GM18520 (cell line): ENCODE data around the gene INHBC.

Experiments
- ATAC-seq: cut with Tn5 transposase; IDR thresholded peaks from one replicate; pipeline ENCODE4 v1.9.1; 2021; ENCODE audit not compliant: unreplicated experiment

INHBC gene

GRCh38 chr12:57452937-57453509 is 18.4 kb downstream of the INHBC start:
- ATAC-seq, result no peak

- no peak for ATAC-seq
These were observed 19.6 kb downstream of the INHBC start for GRCh38 chr12:57454213-57454565.

GRCh38 chr12:57454566-57455373 is 20.2 kb downstream of the INHBC start, which contains the start of gene INHBE:
Gene INHBE, plus strand, starts transcription at chr12:57455307. Its CDS starts 230 bp downstream, at chr12:57455537.
- ATAC-seq, result no peak

GRCh38 chr12:57455374-57456144 is 21.0 kb downstream of the INHBC start:
- ATAC-seq, result no peak

GRCh38 chr12:57456145-57456700 is 21.6 kb downstream of the INHBC start:
- ATAC-seq, result no peak

GRCh38 chr12:57456737-57457490 is 22.3 kb downstream of the INHBC start:
- ATAC-seq, result no peak

- no peak for ATAC-seq
These were observed 24.1 kb downstream of the INHBC start for GRCh38 chr12:57458665-57459054.

GRCh38 chr12:57459055-57459749 is 24.6 kb downstream of the INHBC start:
- peak; percentile 44 for ATAC-seq

GRCh38 chr12:57459750-57460467 is 25.3 kb downstream of the INHBC start, which contains the start of gene GLI1:
Gene GLI1, plus strand, starts transcription at chr12:57459785. Its CDS starts 3,907 bp downstream, at chr12:57463692.
- no peak for ATAC-seq

- no peak for ATAC-seq
These were observed 25.8 kb downstream of the INHBC start for GRCh38 chr12:57460468-57460784.

GRCh38 chr12:57460841-57461275 is 26.3 kb downstream of the INHBC start:
- no peak for ATAC-seq

GRCh38 chr12:57461276-57461916 is 26.8 kb downstream of the INHBC start:
- ATAC-seq, result no peak

- ATAC-seq, result no peak
These were observed 27.3 kb downstream of the INHBC start for GRCh38 chr12:57461917-57462250.

- peak; percentile 48 for ATAC-seq
These were observed 27.8 kb downstream of the INHBC start for GRCh38 chr12:57462251-57462911.

- ATAC-seq, result no peak
These were observed 28.3 kb downstream of the INHBC start for GRCh38 chr12:57462912-57463253.

- no peak for ATAC-seq
These were observed 30.0 kb downstream of the INHBC start for GRCh38 chr12:57464569-57464968.

GRCh38 chr12:57465030-57465746 is 30.6 kb downstream of the INHBC start:
- ATAC-seq, result no peak
